A549 (cell line): ENCODE results near the gene MAP4K2. TPM values are rescaled to one million over a fixed set of nuclear protein-coding genes. Genes with fewer than 3 reads are reported as not detected.
A peak's percentile ranks its signal among the peaks of the same experiment; 100 is the strongest.

Experiments used
- ATAC-seq, 2 experiments: fragments of 200-7000 bp in 1 of 2; fragments of >200 bp in 1 of 2; cut with Nextera tagmentation in 1 of 2; cut with Tn5 transposase in 1 of 2; 3 replicates each; pipeline versions ENCODE4 v1.8.0 to v1.9.1; 2018 to 2020; ENCODE audit warnings: mild to moderate bottlenecking in 1 of 2, moderate library complexity in 1 of 2
- CTCF ChIA-PET: fragments of 300-600 bp; sonication (Branson Sonifier 250); formaldehyde crosslinking; extraction: SDS; loops from one replicate; lab custom pipeline; 2021; ENCODE audit warnings: antibody characterized with exemption, inconsistent platforms; lab: Yijun Ruan, JAX
- POLR2A ChIA-PET: fragments of 350-600 bp; formaldehyde crosslinking; extraction: SDS; loops from one replicate; lab custom pipeline; 2021; ENCODE audit warnings: antibody characterized with exemption, inconsistent platforms; lab: Yijun Ruan, JAX
- DNase-seq, 2 experiments: peaks; one replicate each; pipeline versions ENCODE4 v3.0.0 to v3.0.0-alpha.2; 2011 to 2016; ENCODE audit warnings: low read depth in 1 of 2, low spot score in 1 of 2
- FAIRE-seq: peaks from 2 replicates; lab custom pipeline; 2011; peaks lifted over from hg19 to GRCh38; lab: Jason Lieb, UNC
- H3K27ac ChIP-seq, 2 experiments: fragments of >200 bp; sonication (Bioruptor Twin); formaldehyde crosslinking; 3 replicates each; pipeline ENCODE4 v1.5.1; 2016 to 2017
- H3K4me1 ChIP-seq: fragments of >200 bp; sonication (Bioruptor Twin); formaldehyde crosslinking; 3 replicates; pipeline ENCODE4 v1.6.1; 2016
- H3K4me2 ChIP-seq: fragments of >200 bp; sonication (Bioruptor Twin); formaldehyde crosslinking; 3 replicates; pipeline ENCODE4 v1.6.1; 2016
- H3K4me3 ChIP-seq: fragments of >200 bp; sonication (Bioruptor Twin); formaldehyde crosslinking; 3 replicates; pipeline ENCODE4 v1.5.1; 2016
- H3K9me3 ChIP-seq: fragments of >200 bp; sonication (Bioruptor Twin); formaldehyde crosslinking; 3 replicates; pipeline ENCODE4 v1.6.1; 2016
- CEBPB ChIP-seq, 2 experiments: fragments of >200 bp in 1 of 2; sonication (Bioruptor Twin) in 1 of 2; formaldehyde crosslinking in 1 of 2; IDR thresholded peaks; 2 replicates each; pipeline ENCODE4 v1.6.1; 2012 to 2016
- EHF ChIP-seq: fragments of 250-450 bp; sonication (Bioruptor Pico); IDR thresholded peaks from 2 replicates; pipeline ENCODE4 v1.5.0; 2020; ENCODE audit warnings: mild to moderate bottlenecking
- FOXS1 ChIP-seq: fragments of 250-450 bp; sonication (Bioruptor Pico); IDR thresholded peaks from 2 replicates; pipeline ENCODE4 v1.5.0; 2020; ENCODE audit warnings: mild to moderate bottlenecking, moderate library complexity
- HOXA7 ChIP-seq: fragments of 250-450 bp; sonication (Bioruptor Pico); IDR thresholded peaks from 2 replicates; pipeline ENCODE4 v1.5.0; 2020; ENCODE audit warnings: mild to moderate bottlenecking, moderate library complexity
- HOXB13 ChIP-seq: fragments of 250-450 bp; sonication (Bioruptor Pico); IDR thresholded peaks from 2 replicates; pipeline ENCODE4 v1.5.0; 2020; ENCODE audit warnings: low read depth, mild to moderate bottlenecking, moderate library complexity
- HOXB5 ChIP-seq: fragments of 250-450 bp; sonication (Bioruptor Pico); IDR thresholded peaks from 2 replicates; pipeline ENCODE4 v1.5.0; 2020; ENCODE audit warnings: mild to moderate bottlenecking, moderate library complexity
- JUN ChIP-seq, 2 experiments: fragments of >200 bp; sonication (Bioruptor Twin); formaldehyde crosslinking; IDR thresholded peaks; 2 replicates in 1 of 2; 3 replicates in 1 of 2; pipeline ENCODE4 v1.6.1; 2016 to 2017
- KDM1A ChIP-seq: fragments of 200-600 bp; sonication (generic); IDR thresholded peaks from 2 replicates; pipeline ENCODE4 v1.6.1; 2016; ENCODE audit warnings: low read depth, mild to moderate bottlenecking
- KDM5A ChIP-seq: fragments of 200-600 bp; sonication (generic); IDR thresholded peaks from 2 replicates; pipeline ENCODE4 v1.6.1; 2016; ENCODE audit warnings: antibody characterized with exemption, mild to moderate bottlenecking
- MAFK ChIP-seq: fragments of 450-650 bp; IDR thresholded peaks from 2 replicates; pipeline ENCODE4 v1.6.1; 2014; ENCODE audit not compliant: partially characterized antibody
- MAZ ChIP-seq: fragments of 150-350 bp; IDR thresholded peaks from 2 replicates; pipeline ENCODE4 v1.6.1; 2014; ENCODE audit warnings: antibody characterized with exemption, low read depth, low read length, borderline replicate concordance
- NPAS2 ChIP-seq: fragments of 250-450 bp; sonication (Bioruptor Pico); IDR thresholded peaks from 2 replicates; pipeline ENCODE4 v1.8.0; 2022; ENCODE audit warnings: mild to moderate bottlenecking, moderate library complexity, borderline replicate concordance
- POLR2A ChIP-seq: IDR thresholded peaks from 2 replicates; pipeline ENCODE4 v1.6.1; 2012; ENCODE audit warnings: mild to moderate bottlenecking, low read length
- RFX5 ChIP-seq: fragments of 450-650 bp; IDR thresholded peaks from 2 replicates; pipeline ENCODE4 v1.7.1; 2014; ENCODE audit warnings: antibody characterized with exemption, mild to moderate bottlenecking, moderate library complexity
- SREBF2 ChIP-seq: fragments of 450-650 bp; IDR thresholded peaks from 2 replicates; pipeline ENCODE4 v1.6.1; 2014; ENCODE audit warnings: mild to moderate bottlenecking, moderate library complexity
- ZFP36 ChIP-seq: fragments of 450-650 bp; IDR thresholded peaks from 2 replicates; pipeline ENCODE4 v1.6.1; 2014; ENCODE audit warnings: borderline replicate concordance; ENCODE audit not compliant: partially characterized antibody
- ZNF302 ChIP-seq: fragments of 250-450 bp; sonication (Bioruptor Pico); IDR thresholded peaks from 2 replicates; pipeline ENCODE4 v1.9.0; 2021; ENCODE audit warnings: inconsistent platforms, mild to moderate bottlenecking, moderate library complexity
- WGBS: methylation state at CpG from one replicate; pipeline ENCODE4 v1.1.6; 2017; ENCODE audit errors: missing lambda C conversion rate; 5-methylcytosine and 5-hydroxymethylcytosine counted together
- polyA plus RNA-seq, 4 experiments: library from polyadenylated mRNA; depleted of rRNA in 3 of 4; stranded (reverse); fragments of >200 nt; fragmentation: RNase III in 1 of 4; extraction: RNeasy Plus Mini Kit Qiagen cat#74134 plus additional on column Dnase treatment in 1 of 4; gene quantifications; 2 replicates in 3 of 4; 3 replicates in 1 of 4; pipeline ENCODE4 v1.2.3, GENCODE V29; 2011 to 2017
- TF ChIP-seq, protein P1 (sequence below): fragments of 200-600 bp; sonication (generic); IDR thresholded peaks from 2 replicates; pipeline ENCODE4 v1.6.1; 2016; ENCODE audit warnings: antibody characterized with exemption, mild to moderate bottlenecking, moderate library complexity
- TF ChIP-seq, protein P2 (sequence below): fragments of 450-650 bp; IDR thresholded peaks from 2 replicates; pipeline ENCODE4 v1.6.1; 2014; ENCODE audit warnings: antibody characterized with exemption
- TF ChIP-seq, protein P3 (sequence below): fragments of >200 bp; sonication (Bioruptor Twin); formaldehyde crosslinking; IDR thresholded peaks from 3 replicates; pipeline ENCODE4 v1.6.1; 2016
- TF ChIP-seq, protein P4 (sequence below): IDR thresholded peaks from 2 replicates; pipeline ENCODE4 v1.6.1; 2012; ENCODE audit warnings: low read depth, borderline replicate concordance
- TF ChIP-seq, protein P5 (sequence below): IDR thresholded peaks from 2 replicates; pipeline ENCODE4 v1.6.1; 2012
- TF ChIP-seq, protein P6 (sequence below): fragments of >200 bp; sonication (Bioruptor Twin); formaldehyde crosslinking; IDR thresholded peaks from 2 replicates; pipeline ENCODE4 v1.6.1; 2016

Gene MAP4K2
- polyA plus RNA-seq, 2 of the 4 experiments (the other 2 are of a cell fraction) = 9.4 to 9.9 TPM

DNA sequence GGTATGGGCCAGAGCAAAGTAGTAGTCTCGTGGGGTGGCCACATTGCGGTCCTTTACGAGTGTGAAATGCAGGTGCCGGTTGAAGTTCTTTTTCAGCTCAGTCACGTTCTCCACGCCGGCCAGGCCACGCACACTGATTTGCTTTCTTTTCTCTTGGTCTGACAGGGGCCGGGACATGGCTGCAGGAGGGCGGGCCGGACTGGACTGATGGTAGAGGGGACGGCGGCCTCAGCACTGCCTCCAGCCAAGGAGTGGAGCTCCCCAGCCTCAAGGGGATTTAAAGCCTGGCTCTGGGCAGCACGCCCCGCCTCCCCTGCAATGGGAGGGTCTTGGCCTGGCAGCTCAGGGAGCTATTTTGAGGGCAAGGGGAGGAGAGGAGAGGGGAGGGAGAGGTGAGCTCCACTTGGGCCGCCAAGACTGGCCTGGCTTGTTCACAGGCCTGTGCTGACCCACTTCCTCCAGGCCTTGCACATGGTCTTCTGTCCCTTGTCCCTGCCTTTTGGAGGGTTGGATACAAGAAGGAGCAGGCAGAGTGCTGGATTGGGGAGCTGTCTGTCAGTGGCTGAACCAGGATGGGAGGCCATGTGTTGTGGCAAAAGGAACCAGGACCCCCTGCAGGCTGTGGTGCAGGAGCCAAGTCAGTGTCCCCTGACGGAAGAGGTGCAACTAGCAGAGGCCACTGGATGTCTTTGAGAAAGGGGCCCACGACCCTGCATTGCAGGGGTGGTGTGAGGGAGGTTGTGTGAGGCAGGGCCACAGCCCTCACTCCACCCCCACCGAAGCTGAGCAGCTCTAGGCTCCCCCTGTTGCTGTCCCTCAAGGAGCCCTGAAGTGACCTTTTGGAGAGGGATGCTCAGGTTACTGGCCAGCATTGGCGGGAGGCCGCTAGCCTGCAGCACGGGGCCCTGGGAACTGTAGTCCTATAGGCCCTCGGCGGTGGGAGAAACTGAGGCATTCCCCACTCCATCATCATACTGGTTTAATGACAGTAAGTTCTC is 43.0 kb downstream of the MAP4K2 start, which contains the start of gene PYGM:
TSS of gene PYGM (minus strand) at position 253 of the 998 bp plus-strand sequence. CDS start at position 177, 76 bp downstream.
- Histone ChIP-seq H3K27ac (no peak within 1 kb of the TSS), H3K9me3 (no peaks in the 10 kb centered on the region), H3K4me3 (no peak within 1 kb of the TSS), H3K4me1 (peaks cover 5% of the 10 kb centered on the region; the same call in 1 of the 3 replicates), H3K4me2 (no peak within 1 kb of the TSS)
- ATAC-seq (peak; percentile 26 to 49), FAIRE-seq (no peak), DNase-seq (no peak)
- 84% methylated on average over 24 of the region's 24 CpGs for WGBS
- TF ChIP-seq FOXS1 (no peak), ZNF302 (CRISPR knock-in tag) (no peak), MAZ (no peak), CEBPB (IDR thresholded peaks at IDR 0.05) (no peak), KDM5A (no peak), RFX5 (no peak), HOXB13 (CRISPR knock-in tag) (no peak), EHF (CRISPR knock-in tag) (no peak), POLR2A (no peak), HOXB5 (CRISPR knock-in tag) (0 out of 2 replicates have a peak, but pooled peaks have one; percentile 13), NPAS2 (CRISPR knock-in tag) (no peak), KDM1A (no peak), SREBF2 (no peak), JUN (IDR thresholded peaks at IDR 0.05) (no peak; a peak in 1 of 5 replicates), HOXA7 (CRISPR knock-in tag) (peak; percentile 59; the same call in 1 of the 2 replicates), ZFP36 (no peak), MAFK (no peak)
- TF ChIP-seq, protein P1, sequence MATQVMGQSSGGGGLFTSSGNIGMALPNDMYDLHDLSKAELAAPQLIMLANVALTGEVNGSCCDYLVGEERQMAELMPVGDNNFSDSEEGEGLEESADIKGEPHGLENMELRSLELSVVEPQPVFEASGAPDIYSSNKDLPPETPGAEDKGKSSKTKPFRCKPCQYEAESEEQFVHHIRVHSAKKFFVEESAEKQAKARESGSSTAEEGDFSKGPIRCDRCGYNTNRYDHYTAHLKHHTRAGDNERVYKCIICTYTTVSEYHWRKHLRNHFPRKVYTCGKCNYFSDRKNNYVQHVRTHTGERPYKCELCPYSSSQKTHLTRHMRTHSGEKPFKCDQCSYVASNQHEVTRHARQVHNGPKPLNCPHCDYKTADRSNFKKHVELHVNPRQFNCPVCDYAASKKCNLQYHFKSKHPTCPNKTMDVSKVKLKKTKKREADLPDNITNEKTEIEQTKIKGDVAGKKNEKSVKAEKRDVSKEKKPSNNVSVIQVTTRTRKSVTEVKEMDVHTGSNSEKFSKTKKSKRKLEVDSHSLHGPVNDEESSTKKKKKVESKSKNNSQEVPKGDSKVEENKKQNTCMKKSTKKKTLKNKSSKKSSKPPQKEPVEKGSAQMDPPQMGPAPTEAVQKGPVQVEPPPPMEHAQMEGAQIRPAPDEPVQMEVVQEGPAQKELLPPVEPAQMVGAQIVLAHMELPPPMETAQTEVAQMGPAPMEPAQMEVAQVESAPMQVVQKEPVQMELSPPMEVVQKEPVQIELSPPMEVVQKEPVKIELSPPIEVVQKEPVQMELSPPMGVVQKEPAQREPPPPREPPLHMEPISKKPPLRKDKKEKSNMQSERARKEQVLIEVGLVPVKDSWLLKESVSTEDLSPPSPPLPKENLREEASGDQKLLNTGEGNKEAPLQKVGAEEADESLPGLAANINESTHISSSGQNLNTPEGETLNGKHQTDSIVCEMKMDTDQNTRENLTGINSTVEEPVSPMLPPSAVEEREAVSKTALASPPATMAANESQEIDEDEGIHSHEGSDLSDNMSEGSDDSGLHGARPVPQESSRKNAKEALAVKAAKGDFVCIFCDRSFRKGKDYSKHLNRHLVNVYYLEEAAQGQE = no peak
- TF ChIP-seq, protein P2, sequence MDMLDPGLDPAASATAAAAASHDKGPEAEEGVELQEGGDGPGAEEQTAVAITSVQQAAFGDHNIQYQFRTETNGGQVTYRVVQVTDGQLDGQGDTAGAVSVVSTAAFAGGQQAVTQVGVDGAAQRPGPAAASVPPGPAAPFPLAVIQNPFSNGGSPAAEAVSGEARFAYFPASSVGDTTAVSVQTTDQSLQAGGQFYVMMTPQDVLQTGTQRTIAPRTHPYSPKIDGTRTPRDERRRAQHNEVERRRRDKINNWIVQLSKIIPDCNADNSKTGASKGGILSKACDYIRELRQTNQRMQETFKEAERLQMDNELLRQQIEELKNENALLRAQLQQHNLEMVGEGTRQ = no peak
- TF ChIP-seq, protein P3, sequence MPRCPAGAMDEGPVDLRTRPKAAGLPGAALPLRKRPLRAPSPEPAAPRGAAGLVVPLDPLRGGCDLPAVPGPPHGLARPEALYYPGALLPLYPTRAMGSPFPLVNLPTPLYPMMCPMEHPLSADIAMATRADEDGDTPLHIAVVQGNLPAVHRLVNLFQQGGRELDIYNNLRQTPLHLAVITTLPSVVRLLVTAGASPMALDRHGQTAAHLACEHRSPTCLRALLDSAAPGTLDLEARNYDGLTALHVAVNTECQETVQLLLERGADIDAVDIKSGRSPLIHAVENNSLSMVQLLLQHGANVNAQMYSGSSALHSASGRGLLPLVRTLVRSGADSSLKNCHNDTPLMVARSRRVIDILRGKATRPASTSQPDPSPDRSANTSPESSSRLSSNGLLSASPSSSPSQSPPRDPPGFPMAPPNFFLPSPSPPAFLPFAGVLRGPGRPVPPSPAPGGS = no peak
- TF ChIP-seq, protein P4, sequence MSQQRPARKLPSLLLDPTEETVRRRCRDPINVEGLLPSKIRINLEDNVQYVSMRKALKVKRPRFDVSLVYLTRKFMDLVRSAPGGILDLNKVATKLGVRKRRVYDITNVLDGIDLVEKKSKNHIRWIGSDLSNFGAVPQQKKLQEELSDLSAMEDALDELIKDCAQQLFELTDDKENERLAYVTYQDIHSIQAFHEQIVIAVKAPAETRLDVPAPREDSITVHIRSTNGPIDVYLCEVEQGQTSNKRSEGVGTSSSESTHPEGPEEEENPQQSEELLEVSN = no peak
- TF ChIP-seq, protein P5, sequence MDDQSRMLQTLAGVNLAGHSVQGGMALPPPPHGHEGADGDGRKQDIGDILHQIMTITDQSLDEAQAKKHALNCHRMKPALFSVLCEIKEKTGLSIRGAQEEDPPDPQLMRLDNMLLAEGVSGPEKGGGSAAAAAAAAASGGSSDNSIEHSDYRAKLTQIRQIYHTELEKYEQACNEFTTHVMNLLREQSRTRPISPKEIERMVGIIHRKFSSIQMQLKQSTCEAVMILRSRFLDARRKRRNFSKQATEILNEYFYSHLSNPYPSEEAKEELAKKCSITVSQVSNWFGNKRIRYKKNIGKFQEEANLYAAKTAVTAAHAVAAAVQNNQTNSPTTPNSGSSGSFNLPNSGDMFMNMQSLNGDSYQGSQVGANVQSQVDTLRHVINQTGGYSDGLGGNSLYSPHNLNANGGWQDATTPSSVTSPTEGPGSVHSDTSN = 0 out of 2 replicates have a peak, but pooled peaks have one; percentile 24
- TF ChIP-seq, protein P6, sequence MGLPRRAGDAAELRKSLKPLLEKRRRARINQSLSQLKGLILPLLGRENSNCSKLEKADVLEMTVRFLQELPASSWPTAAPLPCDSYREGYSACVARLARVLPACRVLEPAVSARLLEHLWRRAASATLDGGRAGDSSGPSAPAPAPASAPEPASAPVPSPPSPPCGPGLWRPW = no peak
- POLR2A ChIA-PET = interaction anchor here (1.2 to 4.5 kb wide), 2 partner anchors 16 to 19 kb away, joined by 4 to 32 read pairs; partner anchors contain the start of gene SF1
- CTCF ChIA-PET = interaction anchor here (1.0 to 13.0 kb wide), 6 partner anchors 7 to 311 kb away, joined by 3 to 104 read pairs (median 14); partner anchors contain the start of gene RASGRP2
